Psoas muscle (tissue), 8 donors: ENCODE data around the gene C1orf74. TPM values are rescaled to one million over a fixed set of nuclear protein-coding genes. Genes with fewer than 3 reads are reported as not detected.

Source experiments
- ATAC-seq, 4 donors: fragments of 200-7000 bp; cut with Tn5 transposase; one replicate each; pipeline ENCODE4 v1.9.1; 2020; ENCODE audit warnings: moderate library complexity in 3 of 4, mild to moderate bottlenecking in 2 of 4
- DNase-seq, 2 donors: peaks; one replicate each; pipeline ENCODE4 v3.0.0-alpha.2; 2020
- H3K27ac ChIP-seq: fragments of 200-600 bp; one replicate; pipeline ENCODE4 v1.8.0; 2022
- H3K27me3 ChIP-seq, 3 donors: fragments of 200-600 bp in 1 of 3; one replicate each; pipeline versions ENCODE4 v1.6.1 to v1.8.0; 2013 to 2022; ENCODE audit warnings: low read length in 2 of 3, mild to moderate bottlenecking in 2 of 3, moderate library complexity in 1 of 3; ENCODE audit not compliant: insufficient read depth in 3 of 3
- H3K36me3 ChIP-seq, 2 donors: fragments of 200-600 bp in 1 of 2; one replicate each; pipeline versions ENCODE4 v1.6.1 to v1.8.0; 2013 to 2022; ENCODE audit warnings: low read depth in 1 of 2, mild to moderate bottlenecking in 1 of 2, moderate library complexity in 1 of 2; ENCODE audit not compliant: insufficient read depth in 1 of 2
- H3K4me1 ChIP-seq: fragments of 200-600 bp; one replicate; pipeline ENCODE4 v1.8.0; 2022
- H3K4me3 ChIP-seq: fragments of 200-600 bp; one replicate; pipeline ENCODE4 v1.8.0; 2022; ENCODE audit warnings: mild to moderate bottlenecking
- H3K9me3 ChIP-seq: fragments of 200-600 bp; one replicate; pipeline ENCODE4 v1.8.0; 2022
- WGBS, 3 donors: extraction: QIAGEN DNeasy Blood & Tissue Kit; methylation state at CpG; one replicate each; pipeline versions ENCODE4 v1.1.6 to v1.1.7; 2013; 5-methylcytosine and 5-hydroxymethylcytosine counted together
- intact Hi-C, 2 donors: fragments of 100-400 bp; cut with DNase I; formaldehyde crosslinking; loops; one replicate each; pipeline versions ENCODE4 v1.11.0 to v1.14.2; 2022
- polyA plus RNA-seq, 3 donors: library from polyadenylated mRNA; stranded (reverse); fragments of 200-250 nt; gene quantifications; one replicate each; pipeline ENCODE4 v1.2.3, GENCODE V29; 2013
- total RNA-seq, 4 donors: library from RNA; stranded (reverse); fragmentation: NEBNext Ultra II Directional in 2 of 4; extraction: Animal tissue kit (Norgen Biotek cat#: 25700) in 2 of 4; gene quantifications; one replicate each; pipeline versions ENCODE4 v1.2.1 to v1.2.4, GENCODE V29; 2021 to 2023
- TF ChIP-seq, protein P1 (sequence below): fragments of 200-600 bp; IDR thresholded peaks from one replicate; pipeline ENCODE4 v1.8.0; 2022; ENCODE audit warnings: antibody characterized with exemption
- donor health status: healthy with polysubstance abuse.
- donor health status: DM: no; HTN: no; CAD: no; lungs with moderate emphysema.
- donor health status: Bipolar disorder and iron deficiency.
- donor health status: healthy.
- donor health status: DM: yes; HTN: yes; CAD: no.
- donor health status: DM: no; HTN: no; CAD: no.
- donor health status: DM: no; HTN: no; CAD: no.
- donor health status: DM: yes; HTN: yes; CAD: no.

C1orf74 gene
- total and polyA plus RNA-seq, 7 donors: 0.45 to 1.8 (median 1.2) TPM

DNA sequence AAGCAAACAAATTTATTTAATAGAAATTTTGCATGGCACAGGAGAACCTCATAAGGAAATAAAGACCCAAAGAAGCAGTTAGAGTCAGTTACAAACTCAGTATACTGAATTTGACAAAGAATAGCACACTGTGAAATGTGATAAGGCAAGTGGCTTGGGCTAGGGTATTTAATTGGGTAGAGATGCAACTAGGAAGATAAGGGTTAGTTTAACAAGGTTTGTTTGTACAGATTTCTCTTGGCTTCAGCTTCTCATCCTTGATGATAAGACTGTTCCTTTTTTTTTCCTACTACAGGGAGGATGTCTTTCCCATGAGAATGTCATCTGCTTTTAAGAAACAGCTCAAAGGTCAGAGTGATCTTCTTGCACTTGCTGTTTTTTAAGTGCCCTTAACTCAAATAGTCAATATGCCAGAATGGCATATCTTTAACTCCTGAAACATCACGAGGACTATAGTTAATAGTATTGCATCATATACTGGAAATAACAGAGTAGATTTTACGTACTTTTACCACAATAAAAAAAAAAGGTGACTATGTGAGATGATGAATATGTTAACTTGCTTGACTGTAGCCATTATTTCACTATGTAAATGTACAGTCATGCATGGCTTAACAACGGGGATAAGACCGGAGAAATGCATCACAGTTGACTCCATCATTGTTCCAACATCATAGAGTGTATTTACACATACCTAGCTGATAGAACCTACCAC lies 37.8 kb downstream of the C1orf74 start:
- Histone ChIP-seq H3K4me1 (no peaks in the 10 kb centered on the region), H3K9me3 (no peaks in the 10 kb centered on the region), H3K27me3 (no peaks in the 10 kb centered on the region), H3K27ac (no peak overlapping the region), H3K4me3 (no peak overlapping the region), H3K36me3 (no peaks in the 10 kb centered on the region)
- TF ChIP-seq, protein P1, sequence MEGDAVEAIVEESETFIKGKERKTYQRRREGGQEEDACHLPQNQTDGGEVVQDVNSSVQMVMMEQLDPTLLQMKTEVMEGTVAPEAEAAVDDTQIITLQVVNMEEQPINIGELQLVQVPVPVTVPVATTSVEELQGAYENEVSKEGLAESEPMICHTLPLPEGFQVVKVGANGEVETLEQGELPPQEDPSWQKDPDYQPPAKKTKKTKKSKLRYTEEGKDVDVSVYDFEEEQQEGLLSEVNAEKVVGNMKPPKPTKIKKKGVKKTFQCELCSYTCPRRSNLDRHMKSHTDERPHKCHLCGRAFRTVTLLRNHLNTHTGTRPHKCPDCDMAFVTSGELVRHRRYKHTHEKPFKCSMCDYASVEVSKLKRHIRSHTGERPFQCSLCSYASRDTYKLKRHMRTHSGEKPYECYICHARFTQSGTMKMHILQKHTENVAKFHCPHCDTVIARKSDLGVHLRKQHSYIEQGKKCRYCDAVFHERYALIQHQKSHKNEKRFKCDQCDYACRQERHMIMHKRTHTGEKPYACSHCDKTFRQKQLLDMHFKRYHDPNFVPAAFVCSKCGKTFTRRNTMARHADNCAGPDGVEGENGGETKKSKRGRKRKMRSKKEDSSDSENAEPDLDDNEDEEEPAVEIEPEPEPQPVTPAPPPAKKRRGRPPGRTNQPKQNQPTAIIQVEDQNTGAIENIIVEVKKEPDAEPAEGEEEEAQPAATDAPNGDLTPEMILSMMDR: no peak
- WGBS, 3 donors: 69 to 86% (median 76%) methylated on average over 4 of the region's 4 CpGs
- intact Hi-C loops: loop anchor here (5.0 kb wide), 2 partner anchors 119 to 174 kb away; no protein-coding TSS in a partner anchor
- DNase-seq (no peak), ATAC-seq (no peak)

DNA sequence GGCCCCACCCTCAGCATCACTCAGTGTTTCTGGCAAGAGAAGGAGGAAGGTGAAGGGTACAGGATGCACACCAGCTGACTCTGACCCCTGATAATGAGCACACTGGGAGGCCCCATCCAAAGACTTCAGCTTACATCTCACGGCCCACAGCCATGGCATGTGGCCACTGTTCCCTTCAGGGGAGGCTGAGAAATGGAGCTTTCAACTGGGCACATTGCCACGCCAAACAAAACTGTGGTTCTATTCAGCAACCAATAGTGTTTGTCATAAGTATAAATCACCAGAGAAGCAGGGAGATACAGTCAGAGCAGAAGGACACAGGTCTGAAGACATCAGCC lies 41.2 kb downstream of the C1orf74 start:
- peak; percentile 66 to 72 for DNase-seq
- WGBS, 3 donors: 57 to 59% (median 58%) methylated on average over 2 of the region's 2 CpGs
- no peaks in the 10 kb centered on the region for H3K4me1 ChIP-seq
- H3K9me3 ChIP-seq: no peaks in the 10 kb centered on the region
- intact Hi-C loops: no loop called here
- H3K27me3 ChIP-seq: no peaks in the 10 kb centered on the region
- no peaks in the 10 kb centered on the region for H3K36me3 ChIP-seq
- ATAC-seq: no peak
- TF ChIP-seq, protein P1: no peak
- no peak overlapping the region for H3K4me3 ChIP-seq
- H3K27ac ChIP-seq: no peak overlapping the region

GRCh38 chr1:209742409-209743144 lies 41.8 kb downstream of the C1orf74 start:
- 55 to 61% (median 58%) methylated on average over 8 of the region's 8 CpGs for WGBS, 3 donors
- intact Hi-C loops: no loop called here
- no peak for DNase-seq

GRCh38 chr1:209741889-209742288 lies 42.5 kb downstream of the C1orf74 start:
- Histone ChIP-seq H3K36me3 (no peaks in the 10 kb centered on the region), H3K9me3 (no peaks in the 10 kb centered on the region), H3K27ac (no peak overlapping the region), H3K27me3 (no peaks in the 10 kb centered on the region), H3K4me1 (no peaks in the 10 kb centered on the region), H3K4me3 (no peak overlapping the region)
- 77 to 87% (median 85%) methylated on average over 2 of the region's 2 CpGs for WGBS, 3 donors
- ATAC-seq: no peak
- no peak for DNase-seq
- TF ChIP-seq, protein P1: no peak
- intact Hi-C loops: no loop called here

More at GRCh38 chr1:209742409-209743144, 41.8 kb downstream of the C1orf74 start:
- H3K4me1 ChIP-seq: no peaks in the 10 kb centered on the region
- H3K9me3 ChIP-seq: no peaks in the 10 kb centered on the region
- no peaks in the 10 kb centered on the region for H3K27me3 ChIP-seq
- no peak overlapping the region for H3K4me3 ChIP-seq
- TF ChIP-seq, protein P1: no peak
- no peaks in the 10 kb centered on the region for H3K36me3 ChIP-seq
- no peak overlapping the region for H3K27ac ChIP-seq
- peak in 1 of 4 donors; percentile 56 for ATAC-seq
